HepG2 (cell line): ENCODE measurements around the gene ENO3. TPM values are rescaled to one million over a fixed set of nuclear protein-coding genes. Genes with fewer than 3 reads are reported as not detected.
A peak's percentile ranks its signal among the peaks of the same experiment; 100 is the strongest.

Experiments used
- ATAC-seq: fragments of 200-7000 bp; cut with Tn5 transposase; 3 replicates; pipeline ENCODE4 v1.9.1; 2020; ENCODE audit warnings: mild to moderate bottlenecking, moderate library complexity
- BruUV-seq: library from RNA; stranded (reverse); fragments of 400-500 nt; replicated peaks from 2 replicates; lab custom pipeline; 2021; lab: Mats Ljungman, UMichigan
- CTCF ChIA-PET: fragments of 300-600 bp; formaldehyde crosslinking; extraction: SDS; loops from one replicate; lab custom pipeline; 2021; ENCODE audit warnings: low total read pairs, inconsistent platforms, low intra/inter-chr PET ratio; lab: Yijun Ruan, JAX
- POLR2A ChIA-PET: fragments of 350-600 bp; sonication (Branson Sonifier 250); formaldehyde crosslinking; loops from one replicate; lab custom pipeline; 2020; ENCODE audit warnings: antibody characterized with exemption, inconsistent platforms; lab: Yijun Ruan, JAX
- DNase-seq: peaks from one replicate; pipeline ENCODE4 v3.0.0-alpha.2; 2015; ENCODE audit warnings: low spot score
- FAIRE-seq: peaks from 3 replicates; lab custom pipeline; 2011; peaks lifted over from hg19 to GRCh38; lab: Jason Lieb, UNC
- H2AFZ ChIP-seq: one replicate; pipeline ENCODE4 v1.6.1; 2011; ENCODE audit warnings: low read length, inconsistent platforms
- H3K27ac ChIP-seq: fragments of 300-600 bp; 3 replicates; pipeline ENCODE4 v1.8.0; 2011; ENCODE audit warnings: mixed run types, mild to moderate bottlenecking, mixed read lengths, low read length, inconsistent platforms; ENCODE audit not compliant: insufficient read depth; ENCODE audit errors: extremely low read length
- H3K27me3 ChIP-seq, 2 experiments: fragments of 200-600 bp in 1 of 2; 2 replicates in 1 of 2; 3 replicates in 1 of 2; pipeline versions ENCODE4 v1.6.0 to v1.8.0; 2011; ENCODE audit warnings: low read length in 2 of 2, mild to moderate bottlenecking in 2 of 2, moderate library complexity in 2 of 2, inconsistent platforms in 1 of 2; ENCODE audit not compliant: insufficient read depth in 2 of 2, control insufficient read depth in 1 of 2
- H3K36me3 ChIP-seq, 2 experiments: fragments of 200-600 bp in 1 of 2; replicated peaks in 1 of 2; 2 replicates in 1 of 2; 3 replicates in 1 of 2; pipeline versions ENCODE4 v1.5.1 to v1.8.0; 2011; ENCODE audit warnings: low read length in 2 of 2, inconsistent platforms in 1 of 2; ENCODE audit not compliant: insufficient read depth in 2 of 2, control insufficient read depth in 1 of 2
- H3K4me1 ChIP-seq: 2 replicates; pipeline ENCODE4 v1.5.1; 2012; ENCODE audit warnings: low read length, inconsistent platforms; ENCODE audit not compliant: insufficient read depth
- H3K4me2 ChIP-seq: 2 replicates; pipeline ENCODE4 v1.6.0; 2011; ENCODE audit warnings: low read depth, low read length, inconsistent platforms
- H3K4me3 ChIP-seq, 3 experiments: fragments of 200-600 bp in 1 of 3; sonication (generic), shearing (Covaris generic) in 1 of 3; replicated peaks in 1 of 3; 2 replicates each; pipeline ENCODE4 v1.5.1; 2011 to 2016; ENCODE audit warnings: low read length in 3 of 3, inconsistent platforms in 2 of 3, low read depth in 2 of 3, mild to moderate bottlenecking in 2 of 3, control low read depth in 1 of 3, mixed read lengths in 1 of 3; ENCODE audit not compliant: insufficient read depth in 1 of 3
- H3K79me2 ChIP-seq: one replicate; pipeline ENCODE4 v1.6.1; 2011; ENCODE audit warnings: low read length, inconsistent platforms; ENCODE audit not compliant: insufficient read depth
- H3K9ac ChIP-seq: 2 replicates; pipeline ENCODE4 v1.6.0; 2011; ENCODE audit warnings: mild to moderate bottlenecking, low read depth, low read length, inconsistent platforms; ENCODE audit not compliant: insufficient read depth
- H3K9me3 ChIP-seq: 2 replicates; pipeline ENCODE4 v1.5.1; 2012; ENCODE audit warnings: mild to moderate bottlenecking, low read length
- H4K20me1 ChIP-seq: 2 replicates; pipeline ENCODE4 v1.6.0; 2011; ENCODE audit warnings: inconsistent platforms, mild to moderate bottlenecking, low read length, moderate library complexity; ENCODE audit not compliant: insufficient read depth
- AGO2 ChIP-seq: fragments of 200-400 bp; formaldehyde crosslinking; optimal IDR thresholded peaks from 2 replicates; pipeline ENCODE3; 2017; ENCODE audit warnings: mild to moderate bottlenecking, low read depth, low read length, moderate library complexity
- EZH2 ChIP-seq: conservative IDR thresholded peaks from 2 replicates; pipeline ENCODE4 v1.6.1; 2012; ENCODE audit warnings: mild to moderate bottlenecking, low read depth, low read length, moderate library complexity
- GLMP ChIP-seq: sonication (generic); formaldehyde crosslinking; IDR thresholded peaks from 2 replicates; pipeline ENCODE4 v1.9.0; 2021; ENCODE audit warnings: missing genetic modification reagents, mild to moderate bottlenecking, borderline replicate concordance
- MAZ ChIP-seq, 2 experiments: sonication (generic) in 1 of 2; formaldehyde crosslinking in 1 of 2; IDR thresholded peaks; 2 replicates each; pipeline versions ENCODE4 v1.5.0 to v1.6.1; 2012 to 2020; ENCODE audit warnings: low read depth in 2 of 2, mild to moderate bottlenecking in 2 of 2, borderline replicate concordance in 1 of 2, improper control_type of control experiment in 1 of 2, low read length in 1 of 2, missing genetic modification reagents in 1 of 2, moderate library complexity in 1 of 2
- POLR2G ChIP-seq: fragments of 200-400 bp; formaldehyde crosslinking; IDR thresholded peaks from 2 replicates; pipeline ENCODE4 v1.6.1; 2018; ENCODE audit warnings: mild to moderate bottlenecking, low read depth, low read length, moderate library complexity
- RBFOX2 ChIP-seq: fragments of 200-400 bp; formaldehyde crosslinking; IDR thresholded peaks from 2 replicates; pipeline ENCODE4 v1.6.1; 2017; ENCODE audit warnings: low read depth, mild to moderate bottlenecking, low read length
- SIN3B ChIP-seq: fragments of 150-350 bp; IDR thresholded peaks from 2 replicates; pipeline ENCODE4 v1.6.1; 2014; ENCODE audit warnings: low read length
- ZNF775 ChIP-seq: sonication (generic); formaldehyde crosslinking; IDR thresholded peaks from 2 replicates; pipeline ENCODE4 v1.4.0; 2020; ENCODE audit warnings: missing genetic modification reagents, mild to moderate bottlenecking, moderate library complexity, borderline replicate concordance
- ZNF850 ChIP-seq: sonication (generic); formaldehyde crosslinking; conservative IDR thresholded peaks from 2 replicates; pipeline ENCODE4 v1.9.0; 2021; ENCODE audit warnings: mild to moderate bottlenecking, missing genetic modification reagents
- WGBS: methylation state at CpG from one replicate; pipeline ENCODE4 v1.1.6; 2017; ENCODE audit warnings: low lambda C conversion rate; 5-methylcytosine and 5-hydroxymethylcytosine counted together
- in situ Hi-C: cut with HindIII; loops from 2 replicates; pipeline ENCODE4 v1.10.0; 2017; ENCODE audit warnings: low pct_unique_long_range_greater_than_20kb; ENCODE audit not compliant: extremely low pct_ligation_motif_present
- intact Hi-C: fragments of 100-400 bp; cut with micrococcal nuclease; formaldehyde crosslinking; loops from one replicate; pipeline ENCODE4 v1.10.0; 2022; ENCODE audit not compliant: unreplicated experiment
- polyA plus RNA-seq, 8 experiments: library from polyadenylated mRNA; depleted of rRNA in 3 of 8; stranded (reverse) in 7 of 8; unstranded in 1 of 8; fragments of >200 nt; fragmentation: Illumina TruSeq in 4 of 8; extraction: Trizol in 4 of 8; gene quantifications; 2 replicates each; pipeline versions ENCODE4 v1.2.1 to v1.2.3, GENCODE V29; 2011 to 2016; ENCODE audit warnings: low read depth in 4 of 8, missing spikeins in 1 of 8, mixed read lengths in 1 of 8; ENCODE audit not compliant: insufficient read depth in 1 of 8
- total RNA-seq, 5 experiments: library from RNA; depleted of rRNA; stranded (reverse); fragments of >200 nt; fragmentation: Illumina TruSeq; extraction: Trizol; gene quantifications; 2 replicates each; pipeline ENCODE4 v1.2.3, GENCODE V29; 2016; ENCODE audit warnings: low read depth in 1 of 5

The ENO3 gene
- total and polyA plus RNA-seq, 2 of the 13 experiments (the other 11 are each of a cell fraction or from before 2014, with no cell fraction given) = 59.8 to 69.8 TPM

GRCh38 chr17:4935650-4936049 is 15.3 kb upstream of the ENO3 start:
- peaks cover 0 to 13% of the 10 kb centered on the region in 2 experiments; a peak in 3 of 5 replicates for H3K36me3 ChIP-seq
- no peak overlapping the region for H2AFZ ChIP-seq
- no peaks in the 10 kb centered on the region for H3K9me3 ChIP-seq
- H3K79me2 ChIP-seq = peaks cover 18% of the 10 kb centered on the region
- FAIRE-seq (no peak), ATAC-seq (no peak), DNase-seq (no peak)
- BruUV-seq = no TSS peak
- no peak overlapping the region for H3K4me2 ChIP-seq
- intact Hi-C loops = no loop called here
- no peak overlapping the region for H3K9ac ChIP-seq
- H3K4me3 ChIP-seq = no peak overlapping the region
- no peaks in the 10 kb centered on the region; a peak in 1 of 5 replicates for H3K27me3 ChIP-seq
- peaks cover 22% of the 10 kb centered on the region for H3K4me1 ChIP-seq
- POLR2A ChIA-PET = interaction anchor here (1.6 to 1.9 kb wide), 3 partner anchors 27 to 33 kb away, joined by 5 to 7 read pairs (median 6); partner anchors contain the start of gene SPAG7
- no peak overlapping the region for H3K27ac ChIP-seq
- H4K20me1 ChIP-seq = no peaks in the 10 kb centered on the region
- in situ Hi-C loops = no loop called here
- TF ChIP-seq ZNF850 (CRISPR knock-in tag) = no peak
- peak; percentile 55 for TF ChIP-seq AGO2
- TF ChIP-seq SIN3B = no peak
- peak; percentile 47; the same call in 1 of the 2 replicates for TF ChIP-seq POLR2G
- TF ChIP-seq, all 625 proteins: peak for 2
- CTCF ChIA-PET = interaction anchor here (2.0 kb wide), 1 partner anchor 27 kb away, joined by 10 read pairs; no protein-coding TSS in a partner anchor

- no peak for FAIRE-seq
- H3K9me3 ChIP-seq = no peaks in the 10 kb centered on the region
- H3K9ac ChIP-seq = no peak overlapping the region
- peaks cover 27% of the 10 kb centered on the region for H3K4me1 ChIP-seq
- peaks cover 0 to 13% of the 10 kb centered on the region in 2 experiments; a peak in 3 of 5 replicates for H3K36me3 ChIP-seq
- in situ Hi-C loops = no loop called here
- no peak overlapping the region for H3K4me2 ChIP-seq
- H4K20me1 ChIP-seq = no peaks in the 10 kb centered on the region
- 0 out of 2 replicates have a peak, but pooled peaks have one; percentile 20 for TF ChIP-seq RBFOX2
- TF ChIP-seq ZNF775 = no peak
- no peak for TF ChIP-seq GLMP (CRISPR knock-in tag)
- no peak for TF ChIP-seq MAZ (IDR thresholded peaks at IDR 0.05; ENCODE audit: borderline replicate concordance, low read depth, low read length)
- TF ChIP-seq MAZ (CRISPR knock-in tag; IDR thresholded peaks at IDR 0.05; ENCODE audit: low read depth) = no peak
- TF ChIP-seq EZH2 = no peak
- TF ChIP-seq, all 625 proteins: peak for 1
- H3K27ac ChIP-seq = no peak overlapping the region
- CTCF ChIA-PET = no interaction called here
- BruUV-seq = no TSS peak
- H2AFZ ChIP-seq = no peak overlapping the region
- no peak for ATAC-seq
- 96% methylated on average over 3 of the region's 3 CpGs for WGBS
- POLR2A ChIA-PET = interaction anchor here (0.8 to 1.9 kb wide), 4 partner anchors 16 to 32 kb away, joined by 3 to 7 read pairs (median 6); partner anchors contain the start of gene SPAG7
- no peaks in the 10 kb centered on the region; a peak in 1 of 5 replicates for H3K27me3 ChIP-seq
- no peak overlapping the region for H3K4me3 ChIP-seq
- intact Hi-C loops = no loop called here
- peaks cover 26% of the 10 kb centered on the region for H3K79me2 ChIP-seq
- no peak for DNase-seq
These were observed 14.5 kb upstream of the ENO3 start for GRCh38 chr17:4936436-4936835.
